NCI-H82 treated with DMSO at 0.1 percent for 48 hours (cell line): ENCODE results near the gene CLMN.
"Not testable (repeated sequence)": the region's sequence is repeated elsewhere in the genome, so short reads cannot be mapped to it uniquely, and the experiment has no call there.

Experiments used
- DNase-seq: peaks from one replicate; lab custom pipeline; 2025; ENCODE audit not compliant: unreplicated experiment; lab: John Stamatoyannopoulos, UW

The CLMN gene

GRCh38 chr14:95142208-95142607, 177.5 kb downstream of the CLMN start:
- no peak for DNase-seq

- DNase-seq, result no peak
Observed at GRCh38 chr14:95141684-95142083, 178.0 kb downstream of the CLMN start.

GRCh38 chr14:95140060-95140858, 179.4 kb downstream of the CLMN start:
- DNase-seq, result no peak

- DNase-seq, result no peak
Observed at GRCh38 chr14:95138876-95139275, 180.8 kb downstream of the CLMN start.

GRCh38 chr14:95138455-95138854, 181.3 kb downstream of the CLMN start:
- DNase-seq, result not testable (repeated sequence)

GRCh38 chr14:95137804-95138167, 181.9 kb downstream of the CLMN start:
- no peak for DNase-seq

GRCh38 chr14:95137164-95137803, 182.4 kb downstream of the CLMN start:
- no peak for DNase-seq

- no peak for DNase-seq
Observed at GRCh38 chr14:95136631-95137030, 183.1 kb downstream of the CLMN start.

GRCh38 chr14:95134304-95134933, 185.3 kb downstream of the CLMN start:
- DNase-seq, result no peak

- DNase-seq, result no peak
Observed at GRCh38 chr14:95133282-95133681, 186.4 kb downstream of the CLMN start.

GRCh38 chr14:95132760-95133159, 186.9 kb downstream of the CLMN start:
- no peak for DNase-seq
